SK-N-MC (cell line): ENCODE measurements around the gene PTPRK.

Experiments used
- EZH2 ChIP-seq: fragments of 200-600 bp; sonication (generic); IDR thresholded peaks from one replicate; pipeline ENCODE4 v1.6.1; 2017; ENCODE audit warnings: antibody characterized with exemption
- FOXP2 ChIP-seq: optimal IDR thresholded peaks from 2 replicates; pipeline ENCODE3; 2011; ENCODE audit warnings: mild to moderate bottlenecking, moderate library complexity; ENCODE audit not compliant: insufficient read depth; ENCODE audit errors: extremely low read length, control extremely low read depth

DNA sequence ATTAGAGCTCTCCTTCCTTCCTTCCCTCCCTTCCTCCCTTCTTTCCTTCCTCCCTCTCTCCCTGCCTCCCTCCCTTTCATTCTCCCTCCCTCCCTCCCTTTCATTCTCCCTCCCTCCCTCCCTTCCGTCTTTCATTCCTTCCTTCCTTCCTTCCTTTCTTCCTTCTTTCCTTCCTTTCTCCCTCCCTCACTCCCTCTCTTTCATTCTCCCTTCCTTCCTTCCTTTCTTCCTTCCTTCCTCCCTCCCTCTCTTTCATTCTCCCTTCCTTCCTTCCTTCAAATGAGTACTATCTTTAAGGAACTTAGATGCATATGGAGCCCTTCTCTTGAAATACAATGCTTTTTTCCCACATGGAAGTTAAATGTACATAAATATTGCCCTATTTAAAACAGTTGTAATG, 20.9 kb upstream of the PTPRK start:
- TF ChIP-seq EZH2 (no peak), FOXP2 (no peak)
